ENCODE results near the gene R3HDM2. TPM values are rescaled to one million over a fixed set of nuclear protein-coding genes. Genes with fewer than 3 reads are reported as not detected.

The R3HDM2 gene
- total and polyA plus RNA-seq, 10 donors = 11.3 to 90.8 (median 53.5) TPM

GRCh38 chr12:57254506-57255280 lies 176.2 kb downstream of the R3HDM2 start:
- Histone ChIP-seq H3K4me1 (no peaks in the 10 kb centered on the region), H3K4me3 (no peak overlapping the region), H3K27me3 (replicated peaks in 1 of 7) (no peaks in the 10 kb centered on the region), H3K27ac (no peak overlapping the region), H3K9me3 (no peaks in the 10 kb centered on the region), H3K36me3 (peaks cover 2 to 67% (median 55%) of the 10 kb centered on the region in 6 donors)
- 96 to 98% (median 97%) methylated on average over 12 to 14 of the region's 14 CpGs for WGBS, 5 donors
- DNase-seq = no peak
- intact Hi-C loops (cut with DNase I; ENCODE audit: low total_unique reads) = no loop called here
- TF ChIP-seq POLR2AphosphoS5 (IDR thresholded peaks at IDR 0.05) (peak in 1 of 3 donors; percentile 15), POLR2A (IDR thresholded peaks at IDR 0.05) (no peak), CTCF (IDR thresholded peaks at IDR 0.05 in 8 of 11, conservative IDR thresholded peaks at IDR 0.05 in 3 of 11) (no peak)

- H3K27me3 ChIP-seq (replicated peaks in 1 of 7) = no peaks in the 10 kb centered on the region
- DNase-seq = no peak
Measured at GRCh38 chr12:57250956-57251355, 179.9 kb downstream of the R3HDM2 start, which contains the start of gene STAC3. Gene STAC3, minus strand, starts transcription at chr12:57251187. Its CDS starts 1,551 bp downstream, at chr12:57249636.

GRCh38 chr12:57250541-57250940 lies 180.3 kb downstream of the R3HDM2 start:
- Histone ChIP-seq H3K4me1 (peaks cover 0 to 10% (median 0%) of the 10 kb centered on the region in 6 donors), H3K9me3 (no peaks in the 10 kb centered on the region), H3K27ac (no peak overlapping the region), H3K4me3 (no peak overlapping the region), H3K27me3 (replicated peaks in 1 of 7) (peaks cover 0 to under 1% (median 0%) of the 10 kb centered on the region in 7 donors), H3K36me3 (peaks cover 0 to 27% (median 14%) of the 10 kb centered on the region in 6 donors)
- no peak for DNase-seq
- no peak for TF ChIP-seq POLR2AphosphoS5 (IDR thresholded peaks at IDR 0.05)
- TF ChIP-seq POLR2A (IDR thresholded peaks at IDR 0.05) = no peak
- no peak for TF ChIP-seq CTCF (IDR thresholded peaks at IDR 0.05 in 8 of 11, conservative IDR thresholded peaks at IDR 0.05 in 3 of 11)
- intact Hi-C loops (cut with DNase I; ENCODE audit: low total_unique reads) = no loop called here
- WGBS, 5 donors = 85 to 91% (median 89%) methylated on average over 3 of the region's 3 CpGs

More at GRCh38 chr12:57250956-57251355, 179.9 kb downstream of the R3HDM2 start, which contains the start of gene STAC3:
- intact Hi-C loops (cut with DNase I; ENCODE audit: low total_unique reads) = no loop called here
- Histone ChIP-seq H3K36me3 (peaks cover 0 to 32% (median 18%) of the 10 kb centered on the region in 6 donors), H3K27ac (no peak within 1 kb of the TSS), H3K4me1 (peaks cover 0 to 10% (median 0%) of the 10 kb centered on the region in 6 donors), H3K4me3 (no peak within 1 kb of the TSS), H3K9me3 (no peaks in the 10 kb centered on the region)
- no peak for TF ChIP-seq CTCF (IDR thresholded peaks at IDR 0.05 in 8 of 11, conservative IDR thresholded peaks at IDR 0.05 in 3 of 11)
- TF ChIP-seq POLR2A (IDR thresholded peaks at IDR 0.05) = no peak
- no peak for TF ChIP-seq POLR2AphosphoS5 (IDR thresholded peaks at IDR 0.05)
- WGBS, 5 donors = 71 to 88% (median 84%) methylated on average over 7 of the region's 7 CpGs
